Activated T-cell treated with anti-CD3 and anti-CD28 coated beads, Interleukin-2, amount 50 U/mL, for 24 hours (primary cell): Measurements from ENCODE around the gene HERC2.
"Not testable (repeated sequence)": the region's sequence is repeated elsewhere in the genome, so short reads cannot be mapped to it uniquely, and the experiment has no call there.

Experiments used
- DNase-seq: peaks from one replicate; pipeline ENCODE4 v3.0.0-alpha.2; 2020
- H3K27ac Mint-ChIP-seq: 2 replicates; pipeline ENCODE4 v1.8.0; 2020; ENCODE audit warnings: mild to moderate bottlenecking, mixed read lengths
- H3K27me3 Mint-ChIP-seq: 2 replicates; pipeline ENCODE4 v1.8.0; 2020; ENCODE audit warnings: mixed read lengths
- H3K36me3 Mint-ChIP-seq: 2 replicates; pipeline ENCODE4 v1.8.0; 2020; ENCODE audit warnings: low read depth, mixed read lengths
- H3K4me1 Mint-ChIP-seq: 2 replicates; pipeline ENCODE4 v1.8.0; 2020; ENCODE audit warnings: low read depth, mixed read lengths
- H3K4me3 Mint-ChIP-seq: 2 replicates; pipeline ENCODE4 v1.8.0; 2020; ENCODE audit warnings: mild to moderate bottlenecking, moderate library complexity, mixed read lengths
- H3K9me3 Mint-ChIP-seq: 2 replicates; pipeline ENCODE4 v1.8.0; 2020; ENCODE audit warnings: mixed read lengths

The HERC2 gene

GRCh38 chr15:28322129-28322588 is at the start of gene HERC2:
TSS of gene HERC2 (minus strand) at chr15:28322179. CDS start at chr15:28321433, 746 bp downstream.
- peak within 1 kb of the TSS; percentile 81 for H3K4me3 Mint-ChIP-seq
- not testable (repeated sequence) for H3K27me3 Mint-ChIP-seq, H3K9me3 Mint-ChIP-seq, DNase-seq, H3K4me1 Mint-ChIP-seq
- H3K36me3 Mint-ChIP-seq = peaks cover 15% of the 10 kb centered on the region
- H3K27ac Mint-ChIP-seq = peak within 1 kb of the TSS; percentile 73

- not testable (repeated sequence) for H3K4me1 Mint-ChIP-seq, H3K36me3 Mint-ChIP-seq, H3K4me3 Mint-ChIP-seq, H3K27me3 Mint-ChIP-seq, H3K9me3 Mint-ChIP-seq, H3K27ac Mint-ChIP-seq, DNase-seq
Measured at GRCh38 chr15:28365502-28365901, 43.5 kb upstream of the HERC2 start.

GRCh38 chr15:28357984-28358383 is 36.0 kb upstream of the HERC2 start, which contains the start of gene GOLGA6L24:
TSS of gene GOLGA6L24 (minus strand) at chr15:28358084. CDS start at chr15:28358023, 61 bp downstream.
- H3K36me3 Mint-ChIP-seq, H3K27ac Mint-ChIP-seq, H3K4me3 Mint-ChIP-seq, H3K9me3 Mint-ChIP-seq, DNase-seq, H3K27me3 Mint-ChIP-seq, H3K4me1 Mint-ChIP-seq: not testable (repeated sequence)

GRCh38 chr15:28321358-28322078 is 461 bp downstream of the HERC2 start:
- H3K4me3 Mint-ChIP-seq = peak overlapping the region; percentile 81
- DNase-seq, H3K4me1 Mint-ChIP-seq, H3K27me3 Mint-ChIP-seq, H3K9me3 Mint-ChIP-seq: not testable (repeated sequence)
- peak overlapping the region; percentile 73 for H3K27ac Mint-ChIP-seq
- H3K36me3 Mint-ChIP-seq = peaks cover 22% of the 10 kb centered on the region

- H3K27me3 Mint-ChIP-seq, H3K9me3 Mint-ChIP-seq, H3K27ac Mint-ChIP-seq, H3K4me1 Mint-ChIP-seq, H3K4me3 Mint-ChIP-seq, DNase-seq: not testable (repeated sequence)
- H3K36me3 Mint-ChIP-seq = peaks cover 38% of the 10 kb centered on the region
Measured at GRCh38 chr15:28319725-28320124, 2.3 kb downstream of the HERC2 start.

GRCh38 chr15:28318828-28319227 is 3.2 kb downstream of the HERC2 start:
- H3K4me3 Mint-ChIP-seq, DNase-seq, H3K27me3 Mint-ChIP-seq, H3K27ac Mint-ChIP-seq, H3K9me3 Mint-ChIP-seq, H3K4me1 Mint-ChIP-seq: not testable (repeated sequence)
- H3K36me3 Mint-ChIP-seq = peaks cover 44% of the 10 kb centered on the region

- not testable (repeated sequence) for H3K27me3 Mint-ChIP-seq, H3K4me1 Mint-ChIP-seq, H3K27ac Mint-ChIP-seq, H3K4me3 Mint-ChIP-seq, DNase-seq, H3K9me3 Mint-ChIP-seq
- peaks cover 48% of the 10 kb centered on the region for H3K36me3 Mint-ChIP-seq
Measured at GRCh38 chr15:28318122-28318521, 3.9 kb downstream of the HERC2 start.

GRCh38 chr15:28316958-28317357 is 5.0 kb downstream of the HERC2 start:
- H3K27me3 Mint-ChIP-seq, H3K4me3 Mint-ChIP-seq, H3K9me3 Mint-ChIP-seq: not testable (repeated sequence)

GRCh38 chr15:28310454-28310853 is 11.5 kb downstream of the HERC2 start:
- not testable (repeated sequence) for H3K4me3 Mint-ChIP-seq, H3K27me3 Mint-ChIP-seq, H3K4me1 Mint-ChIP-seq, DNase-seq, H3K27ac Mint-ChIP-seq
- Mint-ChIP-seq H3K36me3 (peaks cover 68% of the 10 kb centered on the region), H3K9me3 (peaks cover 15% of the 10 kb centered on the region)

More at GRCh38 chr15:28316958-28317357, 5.0 kb downstream of the HERC2 start:
- H3K4me1 Mint-ChIP-seq, H3K27ac Mint-ChIP-seq, DNase-seq: not testable (repeated sequence)
- peaks cover 50% of the 10 kb centered on the region for H3K36me3 Mint-ChIP-seq

- DNase-seq = not testable (repeated sequence)
Measured at GRCh38 chr15:28308718-28309117, 13.3 kb downstream of the HERC2 start.

GRCh38 chr15:28305700-28306099 is 16.3 kb downstream of the HERC2 start:
- peaks cover 46% of the 10 kb centered on the region for H3K36me3 Mint-ChIP-seq
- not testable (repeated sequence) for H3K4me3 Mint-ChIP-seq, H3K4me1 Mint-ChIP-seq, H3K27me3 Mint-ChIP-seq, DNase-seq, H3K27ac Mint-ChIP-seq
- peaks cover 18% of the 10 kb centered on the region for H3K9me3 Mint-ChIP-seq

More at GRCh38 chr15:28308718-28309117, 13.3 kb downstream of the HERC2 start:
- H3K4me1 Mint-ChIP-seq, H3K27ac Mint-ChIP-seq, H3K27me3 Mint-ChIP-seq, H3K4me3 Mint-ChIP-seq: not testable (repeated sequence)
- peaks cover 55% of the 10 kb centered on the region for H3K36me3 Mint-ChIP-seq
- H3K9me3 Mint-ChIP-seq = peaks cover 15% of the 10 kb centered on the region

GRCh38 chr15:28297434-28297833 is 24.5 kb downstream of the HERC2 start:
- not testable (repeated sequence) for H3K4me3 Mint-ChIP-seq, H3K4me1 Mint-ChIP-seq, H3K27me3 Mint-ChIP-seq, DNase-seq, H3K9me3 Mint-ChIP-seq, H3K27ac Mint-ChIP-seq
- peaks cover 43% of the 10 kb centered on the region for H3K36me3 Mint-ChIP-seq

- not testable (repeated sequence) for DNase-seq
Measured at GRCh38 chr15:28296814-28297213, 25.2 kb downstream of the HERC2 start.

GRCh38 chr15:28295009-28295563 is 26.9 kb downstream of the HERC2 start:
- H3K36me3 Mint-ChIP-seq = peaks cover 64% of the 10 kb centered on the region
- not testable (repeated sequence) for DNase-seq, H3K4me1 Mint-ChIP-seq, H3K4me3 Mint-ChIP-seq, H3K27me3 Mint-ChIP-seq, H3K27ac Mint-ChIP-seq, H3K9me3 Mint-ChIP-seq

More at GRCh38 chr15:28296814-28297213, 25.2 kb downstream of the HERC2 start:
- not testable (repeated sequence) for H3K27ac Mint-ChIP-seq, H3K4me3 Mint-ChIP-seq, H3K9me3 Mint-ChIP-seq, H3K27me3 Mint-ChIP-seq, H3K4me1 Mint-ChIP-seq
- H3K36me3 Mint-ChIP-seq = peaks cover 49% of the 10 kb centered on the region

- peaks cover 68% of the 10 kb centered on the region for H3K36me3 Mint-ChIP-seq
- not testable (repeated sequence) for H3K27ac Mint-ChIP-seq, H3K9me3 Mint-ChIP-seq, H3K4me3 Mint-ChIP-seq, DNase-seq, H3K27me3 Mint-ChIP-seq, H3K4me1 Mint-ChIP-seq
Measured at GRCh38 chr15:28294560-28294959, 27.4 kb downstream of the HERC2 start.
